Measurements from ENCODE around the gene PITPNB. TPM values are rescaled to one million over a fixed set of nuclear protein-coding genes. Genes with fewer than 3 reads are reported as not detected.

The PITPNB gene
- total and polyA plus RNA-seq, 2 of the 13 experiments (the other 11 are each of a cell fraction or from before 2014, with no cell fraction given), result 17.0 to 30.1 TPM

- no peak for TF ChIP-seq YEATS4 (CRISPR knock-in tag; IDR thresholded peaks at IDR 0.05; ENCODE audit: borderline replicate concordance)
Observed at GRCh38 chr22:27948569-27948968, 29.5 kb upstream of the PITPNB start (continued).

- Histone ChIP-seq H3K4me3 (replicated peaks in 1 of 3; ENCODE audit: insufficient read depth in 1 of 3, low read depth in 2 of 3, low read length in 3 of 3) (no peak overlapping the region), H3K27ac (ENCODE audit: extremely low read length, insufficient read depth, low read length) (no peak overlapping the region), H3K9ac (ENCODE audit: insufficient read depth, low read depth, low read length) (no peak overlapping the region), H2AFZ (ENCODE audit: low read length) (no peak overlapping the region), H3K36me3 (replicated peaks in 1 of 2; ENCODE audit: control insufficient read depth in 1 of 2, insufficient read depth in 2 of 2, low read length in 2 of 2) (no peaks in the 10 kb centered on the region; a peak in 1 of 5 replicates), H3K4me2 (ENCODE audit: low read depth, low read length) (no peak overlapping the region), H3K27me3 (ENCODE audit: control insufficient read depth in 1 of 2, insufficient read depth in 2 of 2, low read length in 2 of 2) (no peaks in the 10 kb centered on the region; a peak in 1 of 5 replicates), H3K4me1 (ENCODE audit: insufficient read depth, low read length) (peaks cover 12% of the 10 kb centered on the region), H3K9me3 (ENCODE audit: low read length) (no peaks in the 10 kb centered on the region), H3K79me2 (ENCODE audit: insufficient read depth, low read length) (no peaks in the 10 kb centered on the region), H4K20me1 (ENCODE audit: insufficient read depth, low read length) (no peaks in the 10 kb centered on the region)
- intact Hi-C loops (cut with micrococcal nuclease; ENCODE audit: unreplicated experiment), result no loop called here
- TF ChIP-seq ZEB1 (IDR thresholded peaks at IDR 0.05; ENCODE audit: insufficient replicate concordance, low read depth), result no peak
- no peak for TF ChIP-seq HIVEP1 (CRISPR knock-in tag; IDR thresholded peaks at IDR 0.05)
- no peak for TF ChIP-seq ZNF414 (CRISPR knock-in tag; IDR thresholded peaks at IDR 0.05)
- TF ChIP-seq RXRB (CRISPR knock-in tag; IDR thresholded peaks at IDR 0.05; ENCODE audit: borderline replicate concordance), result no peak
- TF ChIP-seq CENPX (CRISPR knock-in tag; IDR thresholded peaks at IDR 0.05), result no peak
- no peak for TF ChIP-seq CREB1 (IDR thresholded peaks at IDR 0.05)
- no peak for TF ChIP-seq CREB1 (CRISPR knock-in tag; IDR thresholded peaks at IDR 0.05)
- TF ChIP-seq TBP (CRISPR knock-in tag; IDR thresholded peaks at IDR 0.05), result no peak
- CTCF ChIA-PET (ENCODE audit: low intra/inter-chr PET ratio, low total read pairs), result no interaction called here
- ATAC-seq, result no peak
- no TSS peak for BruUV-seq (replicated peaks)
- no peak for DNase-seq (ENCODE audit: low spot score)
- WGBS (ENCODE audit: low lambda C conversion rate), result 97% methylated on average over 4 of the region's 4 CpGs
- FAIRE-seq, result no peak
- in situ Hi-C loops (cut with HindIII; ENCODE audit: extremely low pct_ligation_motif_present, low pct_unique_long_range_greater_than_20kb), result no loop called here
- POLR2A ChIA-PET, result no interaction called here
Observed at GRCh38 chr22:27947448-27947847, 28.4 kb upstream of the PITPNB start.
